Esophagus muscularis mucosa (tissue), 4 donors: ENCODE measurements around the gene PLCH1.

Experiments used
- EP300 ChIP-seq: sonication (generic); formaldehyde crosslinking; IDR thresholded peaks from one replicate; pipeline ENCODE4 v1.6.1; 2017; ENCODE audit warnings: antibody characterized with exemption
- POLR2A ChIP-seq: fragments of 450-650 bp; IDR thresholded peaks from one replicate; pipeline ENCODE4 v1.6.1; 2017; ENCODE audit warnings: antibody characterized with exemption, moderate library complexity, mild to moderate bottlenecking, low read depth
- TF ChIP-seq, protein P1 (sequence below), 3 experiments: fragments of 200-600 bp in 2 of 3; fragments of 450-650 bp in 1 of 3; sonication (generic) in 2 of 3; IDR thresholded peaks; one replicate each; pipeline ENCODE4 v1.5.1; 2017 to 2019; ENCODE audit warnings: antibody characterized with exemption in 3 of 3, mild to moderate bottlenecking in 2 of 3, moderate library complexity in 1 of 3

DNA sequence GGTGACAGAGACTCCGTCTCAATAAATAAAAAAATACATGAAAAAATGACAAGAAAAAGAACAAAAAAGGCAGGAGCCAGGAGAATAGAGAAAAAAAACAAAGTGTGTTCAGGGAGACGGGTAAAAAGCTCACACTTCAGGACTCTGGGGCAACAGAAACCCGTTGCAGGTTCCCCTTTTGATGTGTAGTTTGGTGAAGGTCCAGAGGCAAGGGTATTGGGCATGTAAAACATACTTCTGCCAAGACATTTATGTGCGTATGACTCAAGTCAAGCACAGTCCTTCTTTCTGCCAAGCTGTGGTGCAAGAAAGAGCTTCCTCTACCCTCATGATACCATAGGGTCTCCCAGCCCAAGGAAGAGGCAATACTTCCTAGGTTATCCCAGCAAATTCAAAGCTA lies 418.0 kb downstream of the PLCH1 start:
- TF ChIP-seq, protein P1, sequence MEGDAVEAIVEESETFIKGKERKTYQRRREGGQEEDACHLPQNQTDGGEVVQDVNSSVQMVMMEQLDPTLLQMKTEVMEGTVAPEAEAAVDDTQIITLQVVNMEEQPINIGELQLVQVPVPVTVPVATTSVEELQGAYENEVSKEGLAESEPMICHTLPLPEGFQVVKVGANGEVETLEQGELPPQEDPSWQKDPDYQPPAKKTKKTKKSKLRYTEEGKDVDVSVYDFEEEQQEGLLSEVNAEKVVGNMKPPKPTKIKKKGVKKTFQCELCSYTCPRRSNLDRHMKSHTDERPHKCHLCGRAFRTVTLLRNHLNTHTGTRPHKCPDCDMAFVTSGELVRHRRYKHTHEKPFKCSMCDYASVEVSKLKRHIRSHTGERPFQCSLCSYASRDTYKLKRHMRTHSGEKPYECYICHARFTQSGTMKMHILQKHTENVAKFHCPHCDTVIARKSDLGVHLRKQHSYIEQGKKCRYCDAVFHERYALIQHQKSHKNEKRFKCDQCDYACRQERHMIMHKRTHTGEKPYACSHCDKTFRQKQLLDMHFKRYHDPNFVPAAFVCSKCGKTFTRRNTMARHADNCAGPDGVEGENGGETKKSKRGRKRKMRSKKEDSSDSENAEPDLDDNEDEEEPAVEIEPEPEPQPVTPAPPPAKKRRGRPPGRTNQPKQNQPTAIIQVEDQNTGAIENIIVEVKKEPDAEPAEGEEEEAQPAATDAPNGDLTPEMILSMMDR (IDR thresholded peaks at IDR 0.05), result no peak
- no peak for TF ChIP-seq POLR2A
- no peak for TF ChIP-seq EP300
